ENCODE measurements around the gene ENKUR. TPM values are rescaled to one million over a fixed set of nuclear protein-coding genes. Genes with fewer than 3 reads are reported as not detected.
"Not testable (repeated sequence)": the region's sequence is repeated elsewhere in the genome, so short reads cannot be mapped to it uniquely, and the experiment has no call there.

ENKUR gene
- total RNA-seq, 1 experiment from 2014 or later: not detected

GRCh38 chr10:24973163-24973562 lies 42.8 kb downstream of the ENKUR start:
- no peak for DNase-seq (ENCODE audit: low read depth)

DNA sequence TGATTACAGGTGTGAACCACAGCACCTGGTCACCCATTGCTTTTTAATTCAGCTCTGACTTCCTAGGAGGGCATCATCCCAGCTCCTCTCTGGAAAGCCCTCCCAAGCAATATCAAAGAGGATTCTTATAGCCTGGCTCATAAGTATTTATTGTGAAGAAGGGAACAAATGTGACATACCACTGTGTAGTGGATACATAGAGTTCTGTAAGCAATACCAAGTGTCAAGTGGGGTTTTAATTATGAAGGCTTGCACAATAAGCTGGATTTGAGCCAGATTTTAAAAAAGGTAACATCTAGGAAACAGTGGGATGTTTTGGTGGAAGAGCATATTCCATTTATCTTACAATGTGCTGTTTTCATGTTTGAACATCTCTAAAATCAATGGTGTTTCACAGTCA lies 44.6 kb downstream of the ENKUR start:
- no peak for DNase-seq (ENCODE audit: low read depth)

DNA sequence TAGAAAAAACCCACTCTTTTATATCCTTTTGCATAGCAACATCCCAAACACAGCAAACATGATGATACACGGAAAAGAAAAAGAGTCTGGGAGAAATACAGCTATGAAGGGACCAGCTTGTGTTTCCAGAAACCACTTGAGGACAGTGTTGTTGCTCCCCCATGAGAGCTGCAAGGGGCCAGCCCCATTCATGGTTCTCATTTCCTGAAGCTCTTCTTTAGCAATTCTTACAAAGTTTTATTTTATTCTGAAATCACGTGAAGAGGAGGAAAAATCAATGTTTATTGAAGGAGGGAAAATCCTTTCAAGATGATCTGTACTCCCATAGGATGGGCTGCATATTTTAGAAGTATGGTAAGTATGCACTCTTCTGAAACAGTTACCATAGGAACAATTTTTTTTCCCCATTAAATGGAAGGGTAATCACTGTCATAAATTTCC lies 46.1 kb downstream of the ENKUR start:
- no peak for DNase-seq (ENCODE audit: low read depth)

DNA sequence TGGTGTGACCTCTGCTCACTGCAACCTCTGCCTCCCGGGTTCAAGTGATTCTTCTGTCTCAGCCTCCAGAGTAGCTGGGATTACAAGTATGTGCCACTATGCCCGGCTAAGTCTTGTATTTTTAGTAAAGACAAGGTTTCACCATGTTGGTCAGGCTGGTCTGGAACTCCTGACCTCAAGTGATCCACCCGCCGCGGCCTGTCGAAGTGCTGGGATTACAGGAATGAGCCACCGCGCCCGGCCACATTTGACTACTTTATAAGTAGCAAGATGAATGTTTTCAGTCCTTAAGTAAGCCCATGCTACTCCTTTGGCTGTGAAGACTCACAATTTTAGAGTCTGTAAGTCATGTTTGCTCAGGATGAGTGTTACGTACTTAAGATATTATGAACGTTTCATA lies 47.0 kb downstream of the ENKUR start:
- DNase-seq (ENCODE audit: low read depth): not testable (repeated sequence)

DNA sequence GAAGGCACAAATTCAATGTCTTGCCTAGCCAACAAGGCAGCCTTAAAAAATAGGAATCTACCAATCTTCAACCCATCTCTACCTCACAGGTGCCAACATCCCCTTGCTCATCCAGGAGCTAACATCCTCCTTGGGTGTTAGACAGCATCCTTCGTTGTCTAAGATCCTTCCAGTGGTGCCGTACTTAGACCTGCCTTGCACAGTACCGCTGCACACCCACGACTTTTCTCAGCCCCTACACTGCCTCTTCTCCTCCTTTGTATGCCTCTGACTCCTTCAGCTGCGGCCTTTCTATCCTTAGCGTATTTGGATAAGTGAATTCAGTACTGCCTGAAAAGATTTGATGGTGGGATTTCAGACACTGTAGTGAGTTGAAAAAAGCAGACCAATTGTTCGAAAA lies 47.6 kb downstream of the ENKUR start:
- DNase-seq (ENCODE audit: low read depth): no peak

- no peak for DNase-seq (ENCODE audit: low read depth)
Observed at GRCh38 chr10:24966962-24967481, 48.9 kb downstream of the ENKUR start.

- DNase-seq (ENCODE audit: low read depth): no peak
Observed at GRCh38 chr10:24965051-24965450, 50.9 kb downstream of the ENKUR start.

DNA sequence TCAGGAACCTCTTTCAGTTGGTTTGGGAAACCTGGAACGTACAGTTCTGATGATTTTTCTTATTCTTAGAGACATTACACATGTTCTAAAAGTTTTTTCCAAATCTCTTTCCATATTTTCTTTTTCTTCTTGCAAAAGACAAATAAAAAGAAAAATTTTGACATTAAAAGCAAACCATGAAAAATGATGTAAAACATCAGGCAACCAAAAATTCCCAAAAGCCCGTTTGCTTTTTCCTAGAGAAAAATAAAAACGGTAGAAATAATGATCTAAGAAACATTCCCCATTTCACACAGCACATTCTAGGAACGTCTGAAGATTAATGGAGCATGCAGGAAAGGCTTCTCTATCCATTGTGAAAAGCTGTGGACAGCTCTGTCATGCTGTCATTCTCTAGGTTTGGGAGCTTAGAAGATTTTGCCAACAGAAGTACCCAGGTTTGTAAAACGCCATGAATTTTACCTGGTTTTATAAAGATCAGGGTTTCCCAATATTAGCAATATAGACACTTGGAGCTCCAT lies 52.4 kb downstream of the ENKUR start:
- DNase-seq (ENCODE audit: low read depth): no peak

DNA sequence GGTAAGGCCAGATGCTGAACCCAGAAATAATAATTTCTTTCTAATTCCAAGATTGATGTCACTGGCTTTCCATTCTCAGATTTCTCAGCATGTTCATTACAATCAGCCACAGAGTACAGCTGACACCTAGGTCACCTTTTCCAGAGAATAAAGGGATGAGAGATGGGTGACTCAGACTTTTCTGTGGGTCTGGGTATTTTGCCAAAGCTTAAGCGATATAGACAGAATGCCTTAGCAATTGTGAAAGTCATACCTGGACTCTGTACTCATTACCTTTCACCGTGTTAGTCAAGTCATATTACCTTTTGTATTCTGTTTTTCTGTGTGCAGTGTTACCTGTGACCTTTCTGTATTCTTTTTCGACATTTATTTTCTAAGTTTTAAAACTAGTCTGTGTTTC lies 53.0 kb downstream of the ENKUR start:
- peak; percentile 59 for DNase-seq (ENCODE audit: low read depth)

- no peak for DNase-seq (ENCODE audit: low read depth)
Observed at GRCh38 chr10:24961582-24961981, 54.4 kb downstream of the ENKUR start.

GRCh38 chr10:24959382-24959730 lies 56.6 kb downstream of the ENKUR start:
- no peak for DNase-seq (ENCODE audit: low read depth)

- DNase-seq (ENCODE audit: low read depth): no peak
Observed at GRCh38 chr10:24958721-24959381, 57.1 kb downstream of the ENKUR start.

GRCh38 chr10:24958091-24958720 lies 57.8 kb downstream of the ENKUR start:
- peak; percentile 56 for DNase-seq (ENCODE audit: low read depth)

DNA sequence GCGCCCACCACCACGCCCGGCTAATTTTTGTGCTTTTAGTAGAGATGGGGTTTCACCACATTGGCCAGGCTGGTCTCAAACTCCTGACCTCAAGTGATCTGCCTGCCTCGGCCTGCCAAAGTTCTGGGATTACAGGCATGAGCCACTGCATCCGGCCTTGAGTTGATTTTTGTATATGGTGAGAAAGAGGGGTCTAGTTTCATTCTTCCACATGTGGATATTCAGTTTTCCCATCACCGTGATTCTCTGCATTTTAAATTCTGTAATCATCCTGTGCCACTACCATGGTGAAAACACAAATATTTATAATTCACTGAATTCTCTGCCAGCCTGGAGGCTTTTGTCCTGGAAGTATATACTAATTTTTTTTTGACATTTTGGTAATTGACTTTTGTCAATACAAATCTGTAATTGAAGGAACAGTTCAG lies 58.3 kb downstream of the ENKUR start:
- peak; percentile 42 for DNase-seq (ENCODE audit: low read depth)

DNA sequence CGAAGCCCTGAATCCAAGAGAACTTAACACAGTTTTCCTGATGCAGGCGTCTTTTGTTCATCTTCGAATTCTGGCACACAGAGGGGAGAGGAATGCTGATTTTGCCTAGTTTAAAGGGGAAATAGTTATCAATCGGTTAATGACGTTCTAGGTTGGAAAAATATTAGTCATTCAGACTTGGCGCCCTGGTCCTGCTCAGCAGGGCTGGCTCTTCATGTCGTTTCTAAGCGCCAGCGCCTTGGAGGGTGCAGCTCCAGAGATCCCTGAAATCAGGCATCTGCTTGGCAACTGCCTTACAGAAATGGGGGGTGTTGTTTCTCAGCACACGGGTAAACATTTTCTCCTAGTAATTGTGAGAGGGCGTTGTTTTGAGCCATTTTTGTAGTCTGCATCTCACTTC lies 62.3 kb downstream of the ENKUR start:
- no peak for DNase-seq (ENCODE audit: low read depth)

GRCh38 chr10:24952707-24953645 lies 63.0 kb downstream of the ENKUR start:
- peak; percentile 60 for DNase-seq (ENCODE audit: low read depth)

- peak; percentile 48 for DNase-seq (ENCODE audit: low read depth)
Observed at GRCh38 chr10:24952143-24952706, 63.7 kb downstream of the ENKUR start, which contains the start of gene PRTFDC1. TSS of gene PRTFDC1 (minus strand) at chr10:24952606. CDS start at chr10:24952575, 31 bp downstream.

DNA sequence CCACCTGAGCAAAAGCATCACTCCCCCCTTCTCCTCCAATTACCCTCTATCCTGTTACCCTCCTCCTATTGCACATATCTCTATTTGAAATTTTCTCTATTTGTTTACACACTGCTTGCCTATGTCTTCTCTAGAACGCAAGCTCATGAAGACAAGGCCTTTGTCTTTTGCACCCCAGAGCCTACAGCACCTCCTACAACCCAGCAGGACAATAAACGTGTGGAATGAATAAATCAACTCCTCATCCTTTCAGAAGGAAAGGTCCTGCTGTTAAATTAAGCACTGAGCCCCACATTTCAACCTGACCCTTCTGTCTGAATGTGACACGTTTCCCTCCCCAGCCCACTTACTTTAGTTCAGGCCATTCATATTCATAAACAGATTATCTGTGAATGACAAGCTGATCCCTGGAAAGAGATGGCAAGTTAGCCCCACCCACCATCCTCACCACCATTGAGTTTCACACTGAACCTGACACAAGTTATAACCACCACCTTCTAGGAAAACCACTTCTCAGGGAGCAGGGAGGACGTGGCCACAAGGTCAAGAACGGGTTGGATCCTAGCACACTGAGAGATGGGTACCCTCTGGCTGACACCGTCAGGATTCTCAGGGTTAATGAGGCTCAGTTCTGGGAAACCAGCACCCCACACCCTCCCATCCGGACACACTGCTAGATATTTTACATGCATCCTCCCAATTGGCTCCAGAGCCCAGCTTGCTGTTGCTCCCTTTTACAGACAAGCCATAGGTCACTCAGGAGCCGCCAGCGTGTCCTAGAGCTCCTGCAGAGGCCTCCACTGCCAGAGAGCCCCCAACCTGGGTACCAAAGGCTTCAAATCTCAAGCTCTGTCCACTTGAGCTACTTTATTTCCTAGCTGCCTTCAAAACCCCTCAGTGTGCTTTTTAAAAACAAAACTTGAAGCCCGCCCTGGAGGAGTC lies 64.5 kb downstream of the ENKUR start:
- no peak for DNase-seq (ENCODE audit: low read depth)

- DNase-seq (ENCODE audit: low read depth): no peak
Observed at GRCh38 chr10:24950439-24950838, 65.5 kb downstream of the ENKUR start.

DNA sequence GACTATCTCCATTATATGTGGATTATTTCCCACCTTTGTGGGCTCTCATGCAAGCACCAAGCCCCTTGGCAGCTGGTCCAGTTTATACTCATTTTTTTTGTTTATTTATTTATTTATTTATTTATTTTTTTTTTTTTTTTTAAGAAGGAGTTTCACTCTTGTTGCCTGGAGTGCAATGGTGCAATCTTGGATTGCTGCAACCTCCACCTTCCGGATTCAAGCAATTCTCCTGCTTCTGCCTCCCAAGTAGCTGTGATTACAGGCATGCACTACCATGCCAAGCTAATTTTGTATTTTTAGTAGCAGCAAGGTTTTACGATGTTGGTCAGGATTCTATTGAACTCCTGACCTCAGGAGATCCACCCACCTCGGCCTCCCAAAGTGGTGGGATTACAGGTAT lies 66.3 kb downstream of the ENKUR start:
- DNase-seq (ENCODE audit: low read depth): no peak

Data from Daoy (cell line).